DMS 273 (cell line): ENCODE data around the gene CDHR3.
"Not testable (repeated sequence)": the region's sequence is repeated elsewhere in the genome, so short reads cannot be mapped to it uniquely, and the experiment has no call there.

Experiments used
- DNase-seq: peaks from one replicate; lab custom pipeline; 2025; ENCODE audit not compliant: unreplicated experiment; lab: John Stamatoyannopoulos, UW

CDHR3 gene

GRCh38 chr7:105990727-105991453 is 27.8 kb downstream of the CDHR3 start:
- DNase-seq, result peak; percentile 58

GRCh38 chr7:105992905-105993304 is 29.8 kb downstream of the CDHR3 start:
- no peak for DNase-seq

- peak; percentile 34 for DNase-seq
Measured at GRCh38 chr7:105996860-105997737, 34.0 kb downstream of the CDHR3 start.

- no peak for DNase-seq
Measured at GRCh38 chr7:105999256-105999655, 36.2 kb downstream of the CDHR3 start.

GRCh38 chr7:106001196-106001595 is 38.1 kb downstream of the CDHR3 start:
- no peak for DNase-seq

- no peak for DNase-seq
Measured at GRCh38 chr7:106001886-106002285, 38.8 kb downstream of the CDHR3 start.

GRCh38 chr7:106003525-106004064 is 40.5 kb downstream of the CDHR3 start:
- DNase-seq, result no peak

- DNase-seq, result no peak
Measured at GRCh38 chr7:106006906-106007305, 43.8 kb downstream of the CDHR3 start.

GRCh38 chr7:106007796-106008195 is 44.7 kb downstream of the CDHR3 start:
- not testable (repeated sequence) for DNase-seq

GRCh38 chr7:106009503-106010226 is 46.6 kb downstream of the CDHR3 start:
- DNase-seq, result peak; percentile 97

- no peak for DNase-seq
Measured at GRCh38 chr7:106010331-106010730, 47.3 kb downstream of the CDHR3 start.

GRCh38 chr7:106010866-106011265 is 47.8 kb downstream of the CDHR3 start:
- no peak for DNase-seq

GRCh38 chr7:106012184-106012583 is 49.1 kb downstream of the CDHR3 start:
- no peak for DNase-seq

- DNase-seq, result peak; percentile 66
Measured at GRCh38 chr7:106012935-106013439, 49.9 kb downstream of the CDHR3 start.

GRCh38 chr7:106015381-106016218 is 52.5 kb downstream of the CDHR3 start:
- peak; percentile 85 for DNase-seq

GRCh38 chr7:106016331-106016730 is 53.3 kb downstream of the CDHR3 start:
- DNase-seq, result peak; percentile 56

- no peak for DNase-seq
Measured at GRCh38 chr7:106017657-106018056, 54.6 kb downstream of the CDHR3 start.

GRCh38 chr7:106018566-106019469 is 55.8 kb downstream of the CDHR3 start:
- no peak for DNase-seq

- DNase-seq, result peak; percentile 36
Measured at GRCh38 chr7:106019470-106019820, 56.4 kb downstream of the CDHR3 start.
